Neural progenitor cell (in vitro differentiated cells): Measurements from ENCODE around the gene SORBS2.
"Not testable (repeated sequence)": the region's sequence is repeated elsewhere in the genome, so short reads cannot be mapped to it uniquely, and the experiment has no call there.

ENCODE experiments used
- EZH2 ChIP-seq: fragments of 200-600 bp; sonication (generic); IDR thresholded peaks from 2 replicates; pipeline ENCODE4 v1.6.1; 2017; ENCODE audit warnings: antibody characterized with exemption, mild to moderate bottlenecking, moderate library complexity
- EZH2phosphoT487 ChIP-seq: fragments of 200-600 bp; sonication (generic); IDR thresholded peaks from 2 replicates; pipeline ENCODE4 v1.6.1; 2017; ENCODE audit warnings: antibody characterized with exemption
- TF ChIP-seq, protein P1 (sequence below): fragments of 200-600 bp; sonication (generic); IDR thresholded peaks from 2 replicates; pipeline ENCODE4 v1.5.1; 2017; ENCODE audit warnings: antibody characterized with exemption, mild to moderate bottlenecking

DNA sequence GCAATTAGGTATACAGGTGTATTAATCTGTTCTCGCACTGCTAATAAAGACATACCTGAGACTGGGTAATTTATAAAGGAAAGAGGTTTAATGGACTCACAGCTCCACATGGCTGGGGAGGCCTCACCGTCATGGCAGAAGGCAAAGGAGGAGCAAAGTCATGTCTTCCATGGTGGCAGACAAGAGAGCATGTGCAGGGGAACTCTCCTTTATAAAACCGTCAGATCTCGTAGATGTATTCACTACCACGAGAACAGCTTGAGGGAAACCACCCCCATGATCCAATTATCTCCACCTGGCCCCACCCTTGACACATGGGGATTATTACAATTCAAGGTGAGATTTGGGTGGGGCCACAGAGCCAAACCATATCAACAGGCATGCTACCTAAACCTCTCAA, 97.5 kb downstream of the SORBS2 start:
- not testable (repeated sequence) for TF ChIP-seq EZH2phosphoT487, EZH2
- TF ChIP-seq, protein P1, sequence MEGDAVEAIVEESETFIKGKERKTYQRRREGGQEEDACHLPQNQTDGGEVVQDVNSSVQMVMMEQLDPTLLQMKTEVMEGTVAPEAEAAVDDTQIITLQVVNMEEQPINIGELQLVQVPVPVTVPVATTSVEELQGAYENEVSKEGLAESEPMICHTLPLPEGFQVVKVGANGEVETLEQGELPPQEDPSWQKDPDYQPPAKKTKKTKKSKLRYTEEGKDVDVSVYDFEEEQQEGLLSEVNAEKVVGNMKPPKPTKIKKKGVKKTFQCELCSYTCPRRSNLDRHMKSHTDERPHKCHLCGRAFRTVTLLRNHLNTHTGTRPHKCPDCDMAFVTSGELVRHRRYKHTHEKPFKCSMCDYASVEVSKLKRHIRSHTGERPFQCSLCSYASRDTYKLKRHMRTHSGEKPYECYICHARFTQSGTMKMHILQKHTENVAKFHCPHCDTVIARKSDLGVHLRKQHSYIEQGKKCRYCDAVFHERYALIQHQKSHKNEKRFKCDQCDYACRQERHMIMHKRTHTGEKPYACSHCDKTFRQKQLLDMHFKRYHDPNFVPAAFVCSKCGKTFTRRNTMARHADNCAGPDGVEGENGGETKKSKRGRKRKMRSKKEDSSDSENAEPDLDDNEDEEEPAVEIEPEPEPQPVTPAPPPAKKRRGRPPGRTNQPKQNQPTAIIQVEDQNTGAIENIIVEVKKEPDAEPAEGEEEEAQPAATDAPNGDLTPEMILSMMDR, result not testable (repeated sequence)
